ENCODE measurements around the gene EGF. TPM values are rescaled to one million over a fixed set of nuclear protein-coding genes. Genes with fewer than 3 reads are reported as not detected.
"Not testable (repeated sequence)": the region's sequence is repeated elsewhere in the genome, so short reads cannot be mapped to it uniquely, and the experiment has no call there.

Gene EGF
- polyA plus RNA-seq, 1 donor from 2014 or later, result not detected

DNA sequence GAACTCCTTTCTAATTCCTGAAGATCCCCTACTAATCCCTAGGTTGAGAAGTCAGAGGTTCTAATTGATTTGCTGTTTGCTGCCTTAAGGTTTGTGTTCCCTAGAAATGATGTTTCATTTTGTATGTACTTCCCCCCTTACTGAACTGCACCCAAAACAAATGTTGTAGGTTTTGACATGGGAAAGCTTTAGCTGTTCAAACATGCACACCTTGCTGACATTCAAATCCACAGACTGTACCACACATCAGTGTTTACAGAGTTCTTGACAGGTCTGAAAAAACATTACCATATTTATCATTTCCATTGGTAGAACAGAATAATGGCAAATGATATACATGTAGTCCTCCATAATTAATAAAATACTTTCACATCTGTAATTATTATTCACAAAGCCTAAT, 18.2 kb downstream of the EGF start:
- Histone ChIP-seq H3K9ac (ENCODE audit: low read length) (no peak overlapping the region), H3K27me3 (ENCODE audit: insufficient read depth, low read depth, low read length) (no peaks in the 10 kb centered on the region), H3K9me2 (ENCODE audit: insufficient read depth, low read length) (no peaks in the 10 kb centered on the region), H2AFZ (ENCODE audit: low read depth, low read length) (no peak overlapping the region), H3F3A (ENCODE audit: insufficient read depth, low read length, poor library complexity, severe bottlenecking) (no peaks in the 10 kb centered on the region), H3K27ac (ENCODE audit: low read length) (no peak overlapping the region), H3K36me3 (ENCODE audit: insufficient read depth, low read length) (no peaks in the 10 kb centered on the region), H3K79me2 (replicated peaks; ENCODE audit: insufficient read depth, low read length) (no peaks in the 10 kb centered on the region), H3K4me2 (ENCODE audit: low read length) (no peak overlapping the region), H3K9me3 (ENCODE audit: low read length) (no peaks in the 10 kb centered on the region), H4K20me1 (ENCODE audit: insufficient read depth) (no peaks in the 10 kb centered on the region), H3K4me3 (ENCODE audit: low read length) (no peak overlapping the region)
- TF ChIP-seq SMC3 (conservative IDR thresholded peaks at IDR 0.05; ENCODE audit: poor library complexity) (no peak), MXI1 (conservative IDR thresholded peaks at IDR 0.05; ENCODE audit: poor library complexity, severe bottlenecking) (no peak), TAF1 (IDR thresholded peaks at IDR 0.05; ENCODE audit: low read depth) (no peak), EP300 (conservative IDR thresholded peaks at IDR 0.05; ENCODE audit: poor library complexity, severe bottlenecking) (no peak), POLR2AphosphoS5 (IDR thresholded peaks at IDR 0.05) (no peak), EZH2 (IDR thresholded peaks at IDR 0.05; ENCODE audit: borderline replicate concordance, insufficient read depth, low read length, poor library complexity, severe bottlenecking) (no peak), RAD21 (conservative IDR thresholded peaks at IDR 0.05) (no peak)
- TF ChIP-seq, protein P1, sequence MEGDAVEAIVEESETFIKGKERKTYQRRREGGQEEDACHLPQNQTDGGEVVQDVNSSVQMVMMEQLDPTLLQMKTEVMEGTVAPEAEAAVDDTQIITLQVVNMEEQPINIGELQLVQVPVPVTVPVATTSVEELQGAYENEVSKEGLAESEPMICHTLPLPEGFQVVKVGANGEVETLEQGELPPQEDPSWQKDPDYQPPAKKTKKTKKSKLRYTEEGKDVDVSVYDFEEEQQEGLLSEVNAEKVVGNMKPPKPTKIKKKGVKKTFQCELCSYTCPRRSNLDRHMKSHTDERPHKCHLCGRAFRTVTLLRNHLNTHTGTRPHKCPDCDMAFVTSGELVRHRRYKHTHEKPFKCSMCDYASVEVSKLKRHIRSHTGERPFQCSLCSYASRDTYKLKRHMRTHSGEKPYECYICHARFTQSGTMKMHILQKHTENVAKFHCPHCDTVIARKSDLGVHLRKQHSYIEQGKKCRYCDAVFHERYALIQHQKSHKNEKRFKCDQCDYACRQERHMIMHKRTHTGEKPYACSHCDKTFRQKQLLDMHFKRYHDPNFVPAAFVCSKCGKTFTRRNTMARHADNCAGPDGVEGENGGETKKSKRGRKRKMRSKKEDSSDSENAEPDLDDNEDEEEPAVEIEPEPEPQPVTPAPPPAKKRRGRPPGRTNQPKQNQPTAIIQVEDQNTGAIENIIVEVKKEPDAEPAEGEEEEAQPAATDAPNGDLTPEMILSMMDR (IDR thresholded peaks at IDR 0.05; ENCODE audit: poor library complexity, severe bottlenecking), result no peak
- TF ChIP-seq, protein P2, sequence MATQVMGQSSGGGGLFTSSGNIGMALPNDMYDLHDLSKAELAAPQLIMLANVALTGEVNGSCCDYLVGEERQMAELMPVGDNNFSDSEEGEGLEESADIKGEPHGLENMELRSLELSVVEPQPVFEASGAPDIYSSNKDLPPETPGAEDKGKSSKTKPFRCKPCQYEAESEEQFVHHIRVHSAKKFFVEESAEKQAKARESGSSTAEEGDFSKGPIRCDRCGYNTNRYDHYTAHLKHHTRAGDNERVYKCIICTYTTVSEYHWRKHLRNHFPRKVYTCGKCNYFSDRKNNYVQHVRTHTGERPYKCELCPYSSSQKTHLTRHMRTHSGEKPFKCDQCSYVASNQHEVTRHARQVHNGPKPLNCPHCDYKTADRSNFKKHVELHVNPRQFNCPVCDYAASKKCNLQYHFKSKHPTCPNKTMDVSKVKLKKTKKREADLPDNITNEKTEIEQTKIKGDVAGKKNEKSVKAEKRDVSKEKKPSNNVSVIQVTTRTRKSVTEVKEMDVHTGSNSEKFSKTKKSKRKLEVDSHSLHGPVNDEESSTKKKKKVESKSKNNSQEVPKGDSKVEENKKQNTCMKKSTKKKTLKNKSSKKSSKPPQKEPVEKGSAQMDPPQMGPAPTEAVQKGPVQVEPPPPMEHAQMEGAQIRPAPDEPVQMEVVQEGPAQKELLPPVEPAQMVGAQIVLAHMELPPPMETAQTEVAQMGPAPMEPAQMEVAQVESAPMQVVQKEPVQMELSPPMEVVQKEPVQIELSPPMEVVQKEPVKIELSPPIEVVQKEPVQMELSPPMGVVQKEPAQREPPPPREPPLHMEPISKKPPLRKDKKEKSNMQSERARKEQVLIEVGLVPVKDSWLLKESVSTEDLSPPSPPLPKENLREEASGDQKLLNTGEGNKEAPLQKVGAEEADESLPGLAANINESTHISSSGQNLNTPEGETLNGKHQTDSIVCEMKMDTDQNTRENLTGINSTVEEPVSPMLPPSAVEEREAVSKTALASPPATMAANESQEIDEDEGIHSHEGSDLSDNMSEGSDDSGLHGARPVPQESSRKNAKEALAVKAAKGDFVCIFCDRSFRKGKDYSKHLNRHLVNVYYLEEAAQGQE (IDR thresholded peaks at IDR 0.05; ENCODE audit: borderline replicate concordance), result no peak

DNA sequence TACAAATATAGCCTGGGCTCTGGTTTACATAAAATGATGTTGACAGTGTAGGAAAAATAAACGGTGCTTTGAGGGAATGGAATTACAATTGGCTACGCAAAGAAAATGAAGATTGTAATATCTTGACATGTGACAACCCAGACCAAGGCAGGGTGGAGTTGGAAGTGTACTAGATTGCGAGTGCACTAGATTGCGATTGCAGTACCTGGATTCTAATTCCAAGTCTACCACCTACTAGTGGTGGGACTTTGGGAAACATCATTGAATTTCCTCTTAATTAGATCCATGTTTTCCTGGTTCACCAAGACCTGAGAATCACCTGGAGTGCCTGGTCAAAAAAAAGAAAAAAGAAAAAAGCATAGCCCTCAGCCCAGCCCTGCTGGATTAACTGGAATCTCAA, 18.6 kb downstream of the EGF start:
- H3F3A ChIP-seq (ENCODE audit: insufficient read depth, low read length, poor library complexity, severe bottlenecking), result no peaks in the 10 kb centered on the region
- no peak overlapping the region for H3K4me2 ChIP-seq (ENCODE audit: low read length)
- H3K27me3 ChIP-seq (ENCODE audit: insufficient read depth, low read depth, low read length), result no peaks in the 10 kb centered on the region
- no peaks in the 10 kb centered on the region for H3K36me3 ChIP-seq (ENCODE audit: insufficient read depth, low read length)
- TF ChIP-seq EZH2 (IDR thresholded peaks at IDR 0.05; ENCODE audit: borderline replicate concordance, insufficient read depth, low read length, poor library complexity, severe bottlenecking) (no peak), POLR2AphosphoS5 (IDR thresholded peaks at IDR 0.05) (no peak), MXI1 (conservative IDR thresholded peaks at IDR 0.05; ENCODE audit: poor library complexity, severe bottlenecking) (no peak), EP300 (conservative IDR thresholded peaks at IDR 0.05; ENCODE audit: poor library complexity, severe bottlenecking) (no peak), SMC3 (conservative IDR thresholded peaks at IDR 0.05; ENCODE audit: poor library complexity) (no peak), RAD21 (conservative IDR thresholded peaks at IDR 0.05) (no peak), TAF1 (IDR thresholded peaks at IDR 0.05; ENCODE audit: low read depth) (no peak)
- TF ChIP-seq, protein P2 (IDR thresholded peaks at IDR 0.05; ENCODE audit: borderline replicate concordance), result no peak
- TF ChIP-seq, protein P1 (IDR thresholded peaks at IDR 0.05; ENCODE audit: poor library complexity, severe bottlenecking), result no peak
- no peak overlapping the region for H3K9ac ChIP-seq (ENCODE audit: low read length)
- no peak overlapping the region for H2AFZ ChIP-seq (ENCODE audit: low read depth, low read length)
- no peaks in the 10 kb centered on the region for H4K20me1 ChIP-seq (ENCODE audit: insufficient read depth)
- no peaks in the 10 kb centered on the region for H3K9me3 ChIP-seq (ENCODE audit: low read length)
- H3K79me2 ChIP-seq (replicated peaks; ENCODE audit: insufficient read depth, low read length), result no peaks in the 10 kb centered on the region
- no peak overlapping the region for H3K4me3 ChIP-seq (ENCODE audit: low read length)
- H3K9me2 ChIP-seq (ENCODE audit: insufficient read depth, low read length), result no peaks in the 10 kb centered on the region
- no peak overlapping the region for H3K27ac ChIP-seq (ENCODE audit: low read length)

DNA sequence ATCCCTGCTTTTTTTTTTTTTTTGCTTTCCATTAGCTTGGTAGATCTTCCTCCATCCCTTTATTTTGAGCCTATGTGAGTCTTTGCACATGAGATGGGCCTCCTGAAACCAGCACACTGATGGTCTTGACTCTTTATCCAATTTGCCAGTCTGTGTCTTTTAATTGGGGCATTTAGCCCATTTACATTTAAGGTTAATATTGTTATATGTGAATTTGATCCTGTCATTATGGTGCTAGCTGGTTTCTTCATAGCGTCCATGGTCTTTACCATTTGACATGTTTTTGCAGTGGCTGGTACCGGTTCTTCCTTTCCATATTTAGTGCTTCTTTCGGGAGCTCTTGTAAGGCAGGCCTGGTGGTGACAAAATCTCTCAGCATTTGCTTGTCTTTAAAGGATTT, 24.7 kb downstream of the EGF start:
- not testable (repeated sequence) for H3F3A ChIP-seq (ENCODE audit: insufficient read depth, low read length, poor library complexity, severe bottlenecking); H2AFZ ChIP-seq (ENCODE audit: low read depth, low read length)

More for the DNA sequence above, 24.7 kb downstream of the EGF start:
- not testable (repeated sequence) for H3K4me3 ChIP-seq (ENCODE audit: low read length); H3K27ac ChIP-seq (ENCODE audit: low read length); H3K9me2 ChIP-seq (ENCODE audit: insufficient read depth, low read length); H4K20me1 ChIP-seq (ENCODE audit: insufficient read depth); H3K27me3 ChIP-seq (ENCODE audit: insufficient read depth, low read depth, low read length); H3K79me2 ChIP-seq (replicated peaks; ENCODE audit: insufficient read depth, low read length); H3K9me3 ChIP-seq (ENCODE audit: low read length); H3K9ac ChIP-seq (ENCODE audit: low read length); H3K36me3 ChIP-seq (ENCODE audit: insufficient read depth, low read length); H3K4me2 ChIP-seq (ENCODE audit: low read length)
